B cell (primary cell): Measurements from ENCODE around the gene RPRM. TPM values are rescaled to one million over a fixed set of nuclear protein-coding genes. Genes with fewer than 3 reads are reported as not detected.

ENCODE experiments used
- ATAC-seq: fragments of 200-7000 bp; cut with Tn5 transposase; one replicate; pipeline ENCODE4 v1.10.0; 2021; ENCODE audit warnings: low read depth, mild to moderate bottlenecking, moderate number of reproducible peaks, moderate library complexity
- CTCF ChIA-PET: fragments of 350-600 bp; sonication (Branson Sonifier 250); formaldehyde crosslinking; loops from one replicate; lab custom pipeline; 2021; ENCODE audit warnings: antibody characterized with exemption, inconsistent platforms; lab: Charles Lee
- POLR2A ChIA-PET: fragments of 350-600 bp; sonication (Branson Sonifier 250); formaldehyde crosslinking; loops from one replicate; lab custom pipeline; 2021; ENCODE audit warnings: antibody characterized with exemption; lab: Charles Lee
- DNase-seq: peaks from one replicate; pipeline ENCODE4 v3.0.0; 2013
- H2AFZ ChIP-seq: 2 replicates; pipeline ENCODE4 v1.6.1; 2012; ENCODE audit warnings: mild to moderate bottlenecking, low read depth, low read length; ENCODE audit not compliant: insufficient read depth, poor library complexity, severe bottlenecking
- H3K27ac ChIP-seq, 2 donors: 1 replicate in 1 of 2; 2 replicates in 1 of 2; pipeline ENCODE4 v1.5.1; 2012 to 2013; ENCODE audit warnings: low read length in 2 of 2, mild to moderate bottlenecking in 2 of 2, moderate library complexity in 1 of 2
- H3K27me3 ChIP-seq, 4 experiments: fragments of 200-600 bp in 1 of 4; sonication (generic) in 1 of 4; replicated peaks in 1 of 4; 1 replicate in 2 of 4; 2 replicates in 2 of 4; pipeline versions ENCODE4 v1.6.1 to v1.7.0; 2013 to 2016; ENCODE audit warnings: low read length in 3 of 4, mild to moderate bottlenecking in 2 of 4, mixed read lengths in 1 of 4, moderate library complexity in 1 of 4; ENCODE audit not compliant: insufficient read depth in 4 of 4, control insufficient read depth in 3 of 4; ENCODE audit errors: control extremely low read depth in 1 of 4
- H3K36me3 ChIP-seq, 2 experiments: replicated peaks in 1 of 2; 1 replicate in 1 of 2; 2 replicates in 1 of 2; pipeline versions ENCODE4 v1.6.1 to v1.7.1; 2013; ENCODE audit warnings: low read length in 1 of 2; ENCODE audit not compliant: insufficient read depth in 2 of 2, control insufficient read depth in 1 of 2; ENCODE audit errors: control extremely low read depth in 1 of 2, extremely low read depth in 1 of 2
- H3K4me1 ChIP-seq, 2 donors: fragments of 200-600 bp in 1 of 2; sonication (generic) in 1 of 2; 1 replicate in 1 of 2; 2 replicates in 1 of 2; pipeline versions ENCODE4 v1.5.1 to v1.6.1; 2013 to 2017; ENCODE audit warnings: low read length in 2 of 2; ENCODE audit not compliant: control insufficient read depth in 2 of 2, insufficient read depth in 2 of 2
- H3K4me2 ChIP-seq: replicated peaks from 2 replicates; pipeline ENCODE3; 2012; ENCODE audit warnings: mild to moderate bottlenecking, low read depth, low read length; ENCODE audit not compliant: poor library complexity, severe bottlenecking
- H3K4me3 ChIP-seq, 5 experiments: fragments of 200-600 bp in 1 of 5; sonication (generic) in 1 of 5; 1 replicate in 3 of 5; 2 replicates in 2 of 5; pipeline versions ENCODE4 v1.5.1 to v1.7.0; 2011 to 2016; ENCODE audit warnings: low read length in 4 of 5, mild to moderate bottlenecking in 4 of 5, low read depth in 2 of 5, control low read depth in 1 of 5, moderate library complexity in 1 of 5; ENCODE audit not compliant: insufficient read depth in 1 of 5; ENCODE audit errors: control extremely low read depth in 1 of 5, extremely low read depth in 1 of 5
- H3K79me2 ChIP-seq: fragments of 200-600 bp; sonication (generic); one replicate; pipeline ENCODE4 v1.6.0; 2016; ENCODE audit warnings: low read length; ENCODE audit not compliant: control insufficient read depth, insufficient read depth
- H3K9ac ChIP-seq: fragments of 200-600 bp; sonication (generic); 2 replicates; pipeline ENCODE4 v1.6.1; 2017; ENCODE audit warnings: mild to moderate bottlenecking, low read length, moderate library complexity
- H3K9me3 ChIP-seq, 3 donors: one replicate each; pipeline versions ENCODE4 v1.6.1 to v1.7.1; 2013; ENCODE audit warnings: low read length in 2 of 3; ENCODE audit not compliant: control insufficient read depth in 2 of 3, insufficient read depth in 1 of 3; ENCODE audit errors: control extremely low read depth in 1 of 3
- H4K20me1 ChIP-seq: 2 replicates; pipeline ENCODE4 v1.6.0; 2012; ENCODE audit warnings: mild to moderate bottlenecking, low read length; ENCODE audit not compliant: insufficient read depth, control insufficient read depth, poor library complexity, severe bottlenecking
- H3K27ac Mint-ChIP-seq: one replicate; pipeline ENCODE4 v1.8.0; 2021; ENCODE audit warnings: mixed read lengths
- H3K27me3 Mint-ChIP-seq: one replicate; pipeline ENCODE4 v1.8.0; 2021; ENCODE audit warnings: mixed read lengths
- H3K4me1 Mint-ChIP-seq: one replicate; pipeline ENCODE4 v1.8.0; 2021; ENCODE audit warnings: mixed read lengths
- H3K4me3 Mint-ChIP-seq: one replicate; pipeline ENCODE4 v1.8.0; 2021; ENCODE audit warnings: mixed read lengths
- H3K9me3 Mint-ChIP-seq: one replicate; pipeline ENCODE4 v1.8.0; 2022; ENCODE audit warnings: mixed read lengths; ENCODE audit not compliant: insufficient read depth
- CTCF ChIP-seq: fragments of 200-600 bp; IDR thresholded peaks from one replicate; pipeline ENCODE4 v1.8.0; 2022; ENCODE audit warnings: antibody characterized with exemption, mild to moderate bottlenecking
- EZH2 ChIP-seq: IDR thresholded peaks from 2 replicates; pipeline ENCODE4 v1.6.1; 2012; ENCODE audit warnings: borderline replicate concordance, low read depth, mild to moderate bottlenecking, moderate library complexity, low read length; ENCODE audit not compliant: insufficient read depth, poor library complexity, severe bottlenecking
- WGBS: methylation state at CpG from one replicate; pipeline ENCODE4 v1.1.5; 2013; ENCODE audit warnings: missing lambda C conversion rate; ENCODE audit not compliant: insufficient coverage; 5-methylcytosine and 5-hydroxymethylcytosine counted together
- intact Hi-C: fragments of 100-400 bp; cut with micrococcal nuclease; formaldehyde crosslinking; loops from one replicate; pipeline ENCODE4 v1.10.0; 2022
- polyA plus RNA-seq: library from polyadenylated mRNA; depleted of rRNA; stranded (reverse); fragments of >200 nt; gene quantifications from 2 replicates; pipeline ENCODE4 v1.2.3, GENCODE V29; 2012
- total RNA-seq, 2 donors: library from RNA; stranded (reverse); fragments of 120-200 nt in 1 of 2; gene quantifications; 1 replicate in 1 of 2; 2 replicates in 1 of 2; pipeline versions ENCODE4 v1.2.3 to v1.2.4, GENCODE V29; 2013 to 2022

Gene RPRM
- total and polyA plus RNA-seq, 2 donors (not counting 1 experiment from before 2014, with no cell fraction given) = not detected

DNA sequence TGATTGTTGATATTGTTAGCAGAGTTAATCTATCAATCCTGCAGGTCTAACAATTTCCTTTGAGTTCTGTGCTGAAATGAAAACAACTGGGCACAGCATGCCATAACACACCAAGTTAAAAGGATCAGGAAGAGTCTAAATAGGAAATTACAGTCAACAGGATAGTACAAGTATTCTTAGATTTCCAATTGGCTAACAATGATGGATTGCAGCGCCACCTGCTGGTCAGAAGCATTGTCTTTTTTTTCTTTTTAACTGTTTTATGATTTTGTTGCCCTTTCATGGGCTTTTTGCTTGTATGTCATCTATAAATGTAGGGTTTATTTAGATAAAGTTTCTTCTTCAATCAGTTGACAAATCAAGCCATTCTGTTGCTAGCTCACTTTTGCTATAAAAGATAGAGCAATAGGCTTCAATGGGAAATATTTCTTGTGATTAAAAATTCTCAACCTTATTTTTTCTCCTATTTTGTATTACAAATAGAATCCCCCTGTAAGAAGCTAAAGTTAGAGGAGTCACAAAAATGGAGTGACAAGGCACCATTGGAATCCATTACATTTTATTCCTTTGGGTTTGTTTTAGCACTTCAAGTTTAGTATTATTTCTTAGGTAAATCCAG is 40.8 kb upstream of the RPRM start:
- peak; percentile 45 for DNase-seq
- ChIA-PET POLR2A (no interaction called here), CTCF (interaction anchor here (0.6 to 2.7 kb wide), 13 partner anchors 9 to 1483 kb away, joined by 3 to 14 read pairs (median 3); no protein-coding TSS in a partner anchor)
- TF ChIP-seq EZH2 (no peak), CTCF (peak; percentile 96)
- ATAC-seq = no peak
- Histone ChIP-seq H3K27me3 (no peaks in the 10 kb centered on the region), H3K4me3 (no peak overlapping the region), H2AFZ (no peak overlapping the region), H3K9me3 (no peaks in the 10 kb centered on the region), H3K9ac (no peak overlapping the region), H3K79me2 (no peaks in the 10 kb centered on the region), H3K36me3 (no peaks in the 10 kb centered on the region), H3K4me2 (no peak overlapping the region), H3K4me1 (no peaks in the 10 kb centered on the region), H4K20me1 (no peaks in the 10 kb centered on the region), H3K27ac (no peak overlapping the region)
- Mint-ChIP-seq H3K4me3 (no peak overlapping the region), H3K9me3 (no peaks in the 10 kb centered on the region), H3K4me1 (no peaks in the 10 kb centered on the region), H3K27me3 (peaks cover 9% of the 10 kb centered on the region), H3K27ac (no peak overlapping the region)
- intact Hi-C loops = loop anchor here (2.0 to 5.0 kb wide), 2 partner anchors 779 to 1327 kb away; no protein-coding TSS in a partner anchor
- 0% methylated on average over 1 of the region's 1 CpG for WGBS

- TF ChIP-seq CTCF = no peak
- TF ChIP-seq EZH2 = no peak
- Mint-ChIP-seq H3K27ac (no peak overlapping the region), H3K9me3 (no peaks in the 10 kb centered on the region), H3K4me1 (no peaks in the 10 kb centered on the region), H3K27me3 (peaks cover 8% of the 10 kb centered on the region), H3K4me3 (no peak overlapping the region)
- DNase-seq (no peak), ATAC-seq (no peak)
- Histone ChIP-seq H3K4me3 (no peak overlapping the region), H3K36me3 (no peaks in the 10 kb centered on the region), H3K4me1 (no peaks in the 10 kb centered on the region), H3K4me2 (no peak overlapping the region), H2AFZ (no peak overlapping the region), H3K9me3 (peaks cover 0 to 9% (median 0%) of the 10 kb centered on the region in 3 donors), H3K9ac (no peak overlapping the region), H3K27ac (no peak overlapping the region), H4K20me1 (no peaks in the 10 kb centered on the region), H3K79me2 (no peaks in the 10 kb centered on the region), H3K27me3 (no peaks in the 10 kb centered on the region)
- intact Hi-C loops = no loop called here
- POLR2A ChIA-PET = no interaction called here
- no CpG with 5 or more reads among the region's 4 CpGs for WGBS
- CTCF ChIA-PET = no interaction called here
Measured at GRCh38 chr2:153512331-153512730, 33.8 kb upstream of the RPRM start.
